Keratinocyte (primary cell): ENCODE data around the gene ALK.

ENCODE experiments used
- EZH2 ChIP-seq: IDR thresholded peaks from one replicate; pipeline ENCODE4 v1.6.1; 2012; ENCODE audit warnings: inconsistent platforms, mild to moderate bottlenecking, low read length, moderate library complexity
- TF ChIP-seq, protein P1 (sequence below), 3 experiments: IDR thresholded peaks in 1 of 3; conservative IDR thresholded peaks in 1 of 3; optimal IDR thresholded peaks in 1 of 3; 2 replicates in 2 of 3; 3 replicates in 1 of 3; pipeline versions ENCODE3 to v1.5.1; 2011; ENCODE audit warnings: low read length in 3 of 3, mild to moderate bottlenecking in 3 of 3, moderate library complexity in 2 of 3, control low read depth in 1 of 3, inconsistent platforms in 1 of 3; ENCODE audit not compliant: insufficient read depth in 2 of 3; ENCODE audit errors: extremely low read depth in 1 of 3

DNA sequence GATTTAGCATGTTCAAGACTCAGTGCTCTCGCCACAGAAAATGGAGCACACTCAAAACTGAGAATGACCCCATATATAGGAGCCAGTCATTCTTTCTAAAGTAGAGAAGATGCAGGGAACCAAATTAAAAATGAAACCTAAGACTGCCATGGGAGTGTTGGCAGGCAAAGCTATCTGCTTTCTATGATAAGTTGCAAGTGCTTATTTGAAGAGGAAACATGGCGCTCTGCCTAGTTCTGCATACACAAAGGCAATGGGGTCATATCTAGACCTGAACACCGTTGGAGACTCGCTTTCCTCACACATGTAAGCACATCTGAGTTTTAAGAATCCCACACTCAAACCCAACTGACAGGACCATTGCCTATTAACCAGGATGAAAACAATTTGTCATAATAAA lies 292.5 kb downstream of the ALK start:
- TF ChIP-seq, protein P1, sequence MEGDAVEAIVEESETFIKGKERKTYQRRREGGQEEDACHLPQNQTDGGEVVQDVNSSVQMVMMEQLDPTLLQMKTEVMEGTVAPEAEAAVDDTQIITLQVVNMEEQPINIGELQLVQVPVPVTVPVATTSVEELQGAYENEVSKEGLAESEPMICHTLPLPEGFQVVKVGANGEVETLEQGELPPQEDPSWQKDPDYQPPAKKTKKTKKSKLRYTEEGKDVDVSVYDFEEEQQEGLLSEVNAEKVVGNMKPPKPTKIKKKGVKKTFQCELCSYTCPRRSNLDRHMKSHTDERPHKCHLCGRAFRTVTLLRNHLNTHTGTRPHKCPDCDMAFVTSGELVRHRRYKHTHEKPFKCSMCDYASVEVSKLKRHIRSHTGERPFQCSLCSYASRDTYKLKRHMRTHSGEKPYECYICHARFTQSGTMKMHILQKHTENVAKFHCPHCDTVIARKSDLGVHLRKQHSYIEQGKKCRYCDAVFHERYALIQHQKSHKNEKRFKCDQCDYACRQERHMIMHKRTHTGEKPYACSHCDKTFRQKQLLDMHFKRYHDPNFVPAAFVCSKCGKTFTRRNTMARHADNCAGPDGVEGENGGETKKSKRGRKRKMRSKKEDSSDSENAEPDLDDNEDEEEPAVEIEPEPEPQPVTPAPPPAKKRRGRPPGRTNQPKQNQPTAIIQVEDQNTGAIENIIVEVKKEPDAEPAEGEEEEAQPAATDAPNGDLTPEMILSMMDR (optimal IDR thresholded peaks at IDR 0.05 in 1 of 3, IDR thresholded peaks at IDR 0.05 in 1 of 3, conservative IDR thresholded peaks at IDR 0.05 in 1 of 3; ENCODE audit: extremely low read depth in 1 of 3, insufficient read depth in 2 of 3, low read length in 3 of 3) = no peak
- no peak for TF ChIP-seq EZH2
